ENCODE measurements around the gene PRPF6. TPM values are rescaled to one million over a fixed set of nuclear protein-coding genes. Genes with fewer than 3 reads are reported as not detected.
"Not testable (repeated sequence)": the region's sequence is repeated elsewhere in the genome, so short reads cannot be mapped to it uniquely, and the experiment has no call there.

The PRPF6 gene
- total RNA-seq, 1 donor from 2014 or later = 48.4 TPM

DNA sequence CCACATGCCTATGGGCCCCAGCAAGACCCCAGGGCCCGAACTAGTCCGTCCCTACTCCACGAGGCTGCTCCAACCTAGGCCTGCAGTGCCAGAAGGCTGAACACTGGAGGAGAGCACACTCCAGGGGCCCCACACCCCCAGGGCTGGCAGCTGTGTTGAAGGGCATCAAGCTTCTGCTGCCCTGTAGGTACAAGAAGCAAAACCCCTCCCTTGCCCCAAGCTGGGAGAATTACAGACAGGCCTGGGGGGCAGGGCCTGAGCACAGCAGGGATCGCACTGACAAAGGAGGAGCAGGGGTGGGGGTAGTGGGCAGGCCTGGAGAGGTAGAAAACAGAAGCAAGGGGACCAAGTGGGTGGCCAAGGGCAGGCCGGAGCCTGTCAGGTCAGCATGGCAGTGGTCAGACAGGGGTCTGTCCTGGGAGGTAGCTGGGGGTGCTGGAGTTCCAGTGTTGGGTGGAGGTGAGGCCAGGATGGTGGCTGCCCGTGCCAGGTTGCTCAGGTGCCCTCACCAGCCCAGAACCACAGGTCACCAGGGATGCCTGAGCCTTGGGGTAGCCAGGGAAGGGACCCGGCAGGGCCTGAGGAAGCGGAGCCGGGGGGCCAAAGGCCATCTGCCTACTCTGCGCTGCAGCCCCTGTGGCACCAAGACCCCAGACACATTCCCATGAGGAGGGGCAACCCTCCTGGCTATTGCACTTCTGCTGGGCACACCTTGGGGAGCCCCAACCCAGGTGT lies 21.8 kb upstream of the PRPF6 start:
- H3K27me3 ChIP-seq (ENCODE audit: control insufficient read depth, insufficient read depth, low read length) = no peaks in the 10 kb centered on the region
- H3K36me3 ChIP-seq (ENCODE audit: control insufficient read depth, insufficient read depth, low read length) = peaks cover 22% of the 10 kb centered on the region
- FAIRE-seq (no peak), DNase-seq (ENCODE audit: low read depth) (no peak)
- TF ChIP-seq, protein P1, sequence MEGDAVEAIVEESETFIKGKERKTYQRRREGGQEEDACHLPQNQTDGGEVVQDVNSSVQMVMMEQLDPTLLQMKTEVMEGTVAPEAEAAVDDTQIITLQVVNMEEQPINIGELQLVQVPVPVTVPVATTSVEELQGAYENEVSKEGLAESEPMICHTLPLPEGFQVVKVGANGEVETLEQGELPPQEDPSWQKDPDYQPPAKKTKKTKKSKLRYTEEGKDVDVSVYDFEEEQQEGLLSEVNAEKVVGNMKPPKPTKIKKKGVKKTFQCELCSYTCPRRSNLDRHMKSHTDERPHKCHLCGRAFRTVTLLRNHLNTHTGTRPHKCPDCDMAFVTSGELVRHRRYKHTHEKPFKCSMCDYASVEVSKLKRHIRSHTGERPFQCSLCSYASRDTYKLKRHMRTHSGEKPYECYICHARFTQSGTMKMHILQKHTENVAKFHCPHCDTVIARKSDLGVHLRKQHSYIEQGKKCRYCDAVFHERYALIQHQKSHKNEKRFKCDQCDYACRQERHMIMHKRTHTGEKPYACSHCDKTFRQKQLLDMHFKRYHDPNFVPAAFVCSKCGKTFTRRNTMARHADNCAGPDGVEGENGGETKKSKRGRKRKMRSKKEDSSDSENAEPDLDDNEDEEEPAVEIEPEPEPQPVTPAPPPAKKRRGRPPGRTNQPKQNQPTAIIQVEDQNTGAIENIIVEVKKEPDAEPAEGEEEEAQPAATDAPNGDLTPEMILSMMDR (IDR thresholded peaks at IDR 0.05; ENCODE audit: insufficient read depth, low read length, severe bottlenecking) = no peak
- H3K4me3 ChIP-seq (ENCODE audit: low read depth, low read length) = no peak overlapping the region

GRCh38 chr20:63959699-63960075 lies 21.2 kb upstream of the PRPF6 start:
- Histone ChIP-seq H3K4me3 (ENCODE audit: low read depth, low read length) (no peak overlapping the region), H3K36me3 (ENCODE audit: control insufficient read depth, insufficient read depth, low read length) (peaks cover 22% of the 10 kb centered on the region), H3K27me3 (ENCODE audit: control insufficient read depth, insufficient read depth, low read length) (no peaks in the 10 kb centered on the region)
- TF ChIP-seq, protein P1 (IDR thresholded peaks at IDR 0.05; ENCODE audit: insufficient read depth, low read length, severe bottlenecking) = no peak
- DNase-seq (ENCODE audit: low read depth) (no peak), FAIRE-seq (no peak)

- not testable (repeated sequence) for FAIRE-seq
- H3K36me3 ChIP-seq (ENCODE audit: control insufficient read depth, insufficient read depth, low read length) = peaks cover 22% of the 10 kb centered on the region
Measured at GRCh38 chr20:63960654-63961621, 20.0 kb upstream of the PRPF6 start.

DNA sequence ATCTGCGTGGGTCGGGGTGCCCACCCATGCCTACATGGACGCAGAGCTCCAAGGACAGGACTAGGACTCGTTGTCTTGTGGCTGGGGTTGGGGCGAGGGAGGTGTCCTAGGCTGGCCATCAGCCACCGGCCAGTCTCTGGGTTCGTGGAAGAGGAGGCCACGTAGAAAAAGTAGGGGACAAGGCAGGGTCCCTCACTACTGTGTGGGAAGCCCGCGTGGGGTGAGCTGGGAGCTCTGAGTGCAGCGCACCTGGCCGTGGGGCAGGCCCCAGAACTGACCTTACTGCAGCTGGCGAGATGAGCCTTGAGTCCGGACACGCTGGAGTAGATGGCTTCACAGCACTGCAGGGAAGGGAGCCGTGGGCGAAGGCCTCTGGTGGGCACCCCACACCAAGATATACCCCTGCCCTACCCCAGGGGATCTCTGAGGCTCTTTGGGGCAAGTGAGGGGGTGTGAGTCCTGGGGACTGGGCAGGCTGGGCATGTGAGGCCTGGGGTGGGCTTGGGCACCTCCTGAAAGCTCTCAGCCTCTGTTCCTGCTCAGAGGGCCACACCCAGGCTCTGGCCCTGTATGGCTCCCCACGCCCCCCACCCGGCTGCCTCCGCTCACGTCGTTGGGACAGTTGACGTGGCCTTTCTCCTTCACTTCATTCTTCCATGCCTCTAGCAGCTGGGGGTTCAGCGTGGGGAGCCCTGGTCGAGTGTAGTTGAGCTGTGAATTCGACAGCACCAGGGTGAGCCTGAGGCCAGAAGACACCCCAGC lies 19.1 kb upstream of the PRPF6 start:
- no peak for DNase-seq (ENCODE audit: low read depth)
- peaks cover 24% of the 10 kb centered on the region for H3K36me3 ChIP-seq (ENCODE audit: control insufficient read depth, insufficient read depth, low read length)
- no peak for FAIRE-seq
- H3K27me3 ChIP-seq (ENCODE audit: control insufficient read depth, insufficient read depth, low read length) = no peaks in the 10 kb centered on the region
- H3K4me3 ChIP-seq (ENCODE audit: low read depth, low read length) = no peak overlapping the region
- TF ChIP-seq, protein P1 (IDR thresholded peaks at IDR 0.05; ENCODE audit: insufficient read depth, low read length, severe bottlenecking) = no peak

More at GRCh38 chr20:63960654-63961621, 20.0 kb upstream of the PRPF6 start:
- H3K4me3 ChIP-seq (ENCODE audit: low read depth, low read length); H3K27me3 ChIP-seq (ENCODE audit: control insufficient read depth, insufficient read depth, low read length); DNase-seq (ENCODE audit: low read depth): not testable (repeated sequence)

GRCh38 chr20:63962426-63963347 lies 18.2 kb upstream of the PRPF6 start:
- Histone ChIP-seq H3K36me3 (ENCODE audit: control insufficient read depth, insufficient read depth, low read length) (peaks cover 29% of the 10 kb centered on the region), H3K27me3 (ENCODE audit: control insufficient read depth, insufficient read depth, low read length) (no peaks in the 10 kb centered on the region), H3K4me3 (ENCODE audit: low read depth, low read length) (no peak overlapping the region)
- TF ChIP-seq, protein P1 (IDR thresholded peaks at IDR 0.05; ENCODE audit: insufficient read depth, low read length, severe bottlenecking) = no peak
- DNase-seq (ENCODE audit: low read depth) (no peak), FAIRE-seq (no peak)
